Erythroblast (primary cell): ENCODE results near the gene NKAIN2.

Source experiments
- GATA1 ChIP-seq: IDR thresholded peaks from 2 replicates; pipeline ENCODE4 v1.6.1; 2011; ENCODE audit warnings: low read depth, mild to moderate bottlenecking, control low read depth, low read length, moderate library complexity
- POLR2A ChIP-seq: IDR thresholded peaks from 2 replicates; pipeline ENCODE4 v1.6.1; 2011; ENCODE audit warnings: mild to moderate bottlenecking, low read length

DNA sequence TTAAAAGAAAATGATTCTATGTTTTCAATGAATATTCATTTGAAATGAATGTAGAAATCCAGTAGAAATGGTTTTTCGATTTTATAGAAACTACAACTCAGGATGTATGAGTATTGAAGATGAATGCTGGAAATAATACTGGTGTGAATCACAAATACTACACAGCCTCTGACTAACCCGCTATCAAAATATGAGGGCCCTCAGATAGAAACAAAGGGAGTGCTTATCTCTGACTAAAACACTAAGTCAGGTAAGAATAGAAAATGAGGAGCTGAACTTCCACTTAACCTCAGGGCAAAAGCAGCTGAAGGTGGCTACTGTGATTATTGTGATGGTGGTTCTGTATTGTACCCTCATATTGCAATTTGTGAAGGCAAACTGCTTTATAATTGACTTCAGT is 937.7 kb downstream of the NKAIN2 start:
- no peak for TF ChIP-seq POLR2A
- no peak for TF ChIP-seq GATA1
